ENCODE results near the gene PDYN.

GRCh38 chr20:1975291-1975690 lies 18.6 kb downstream of the PDYN start:
- TF ChIP-seq RARB (CRISPR knock-in tag; IDR thresholded peaks at IDR 0.05) = no peak
- no peak for TF ChIP-seq ESRRG (CRISPR knock-in tag; IDR thresholded peaks at IDR 0.05)
- no peak for TF ChIP-seq ZFP3 (CRISPR knock-in tag; IDR thresholded peaks at IDR 0.05)
- no peak for TF ChIP-seq ZNF565 (CRISPR knock-in tag; conservative IDR thresholded peaks at IDR 0.05; ENCODE audit: low read depth)
- no peak for TF ChIP-seq ZNF8 (CRISPR knock-in tag; IDR thresholded peaks at IDR 0.05)
- no peak for TF ChIP-seq ZC3H10 (CRISPR knock-in tag; IDR thresholded peaks at IDR 0.05)
- no peak for TF ChIP-seq ARNTL (CRISPR knock-in tag; IDR thresholded peaks at IDR 0.05; ENCODE audit: borderline replicate concordance, low read depth)
- TF ChIP-seq TOX (CRISPR knock-in tag; IDR thresholded peaks at IDR 0.05; ENCODE audit: borderline replicate concordance) = no peak
- no peak for TF ChIP-seq ISL1 (CRISPR knock-in tag; IDR thresholded peaks at IDR 0.05)

Data from SK-N-SH treated with all-trans-retinoic acid at 6 μM for 48 hours (cell line).